Mesodermal cell (in vitro differentiated cells): ENCODE data around the gene LHPP.

Experiments used
- H3K27ac ChIP-seq: 2 replicates; pipeline ENCODE4 v1.7.0; 2013; ENCODE audit warnings: mild to moderate bottlenecking, low read depth, low read length, moderate library complexity; ENCODE audit not compliant: severe bottlenecking
- H3K36me3 ChIP-seq: 2 replicates; pipeline ENCODE4 v1.7.1; 2013; ENCODE audit warnings: mild to moderate bottlenecking, low read length, moderate library complexity; ENCODE audit not compliant: control insufficient read depth, insufficient read depth
- H3K4me1 ChIP-seq: one replicate; pipeline ENCODE4 v1.7.1; 2013; ENCODE audit warnings: mild to moderate bottlenecking, low read length; ENCODE audit not compliant: insufficient read depth, control insufficient read depth, poor library complexity, severe bottlenecking
- H3K4me3 ChIP-seq: 2 replicates; pipeline ENCODE4 v1.7.0; 2013; ENCODE audit warnings: low read length, control low read depth, mild to moderate bottlenecking; ENCODE audit not compliant: insufficient read depth, poor library complexity, severe bottlenecking; ENCODE audit errors: extremely low read depth
- H3K9me3 ChIP-seq: 2 replicates; pipeline ENCODE4 v1.7.1; 2013; ENCODE audit warnings: mild to moderate bottlenecking, low read length, moderate library complexity; ENCODE audit not compliant: control insufficient read depth
- WGBS, 2 experiments: methylation state at CpG; one replicate each; pipeline ENCODE4 v1.1.5; 2013; ENCODE audit warnings: missing lambda C conversion rate in 2 of 2; ENCODE audit not compliant: insufficient coverage in 2 of 2; 5-methylcytosine and 5-hydroxymethylcytosine counted together

The LHPP gene

DNA sequence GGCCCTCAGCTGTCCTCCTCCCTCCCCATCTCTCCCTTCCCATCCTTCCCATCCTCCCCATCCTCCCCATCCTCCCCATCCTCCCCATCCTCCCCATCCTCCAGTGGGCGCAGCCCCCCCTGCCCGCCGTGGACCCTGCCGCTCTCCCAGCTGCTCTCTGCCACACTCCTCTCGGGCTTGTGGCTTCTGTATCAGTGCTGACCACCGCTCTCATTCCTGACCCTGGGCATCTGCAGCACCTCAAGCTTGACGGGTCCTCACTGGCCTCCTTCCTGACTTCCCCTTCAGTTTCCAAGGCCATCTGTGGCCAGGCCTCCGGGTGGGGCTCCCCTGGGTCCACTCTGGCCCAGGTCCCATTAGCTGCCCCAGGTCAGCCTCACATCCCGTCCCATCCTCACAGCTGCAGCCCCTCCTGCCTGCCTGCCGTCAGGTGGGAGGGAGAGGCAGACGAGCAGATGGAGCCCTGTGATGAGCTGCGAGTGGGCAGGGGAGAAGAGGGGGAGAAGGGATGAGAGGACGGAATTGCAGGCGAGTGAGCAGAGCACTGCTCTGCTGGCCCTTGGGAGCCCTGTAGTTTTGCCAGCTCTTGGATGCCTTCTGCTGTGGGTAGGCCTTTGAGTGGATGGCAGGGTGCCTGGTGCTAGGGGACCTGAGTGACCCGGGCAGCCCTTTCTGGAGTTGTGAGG lies 35.7 kb downstream of the LHPP start:
- Histone ChIP-seq H3K4me1 (no peaks in the 10 kb centered on the region), H3K27ac (no peak overlapping the region), H3K36me3 (no peaks in the 10 kb centered on the region), H3K9me3 (no peaks in the 10 kb centered on the region), H3K4me3 (no peak overlapping the region)
- 84 to 85% methylated on average over 13 of the region's 15 CpGs for WGBS, 2 experiments

DNA sequence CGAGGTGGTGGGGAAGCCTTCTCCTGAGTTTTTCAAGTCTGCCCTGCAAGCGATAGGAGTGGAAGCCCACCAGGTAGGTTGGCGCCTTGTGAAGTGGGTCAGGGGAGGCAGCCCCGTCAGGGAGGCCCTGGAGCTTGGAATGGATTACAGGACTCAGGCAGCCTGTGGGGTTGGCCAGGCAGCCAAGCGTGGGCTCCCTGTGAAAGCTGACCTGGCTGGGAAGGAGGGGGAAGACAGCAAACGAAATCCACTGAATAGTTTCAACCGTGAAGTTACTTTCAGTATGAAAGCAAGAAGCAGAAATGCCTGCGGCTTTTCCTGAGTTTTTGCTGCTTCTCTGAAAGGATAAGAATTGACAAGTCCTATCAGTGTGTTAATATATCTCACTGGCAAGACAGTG lies 36.4 kb downstream of the LHPP start:
- Histone ChIP-seq H3K4me1 (no peaks in the 10 kb centered on the region), H3K9me3 (no peaks in the 10 kb centered on the region), H3K27ac (no peak overlapping the region), H3K4me3 (no peak overlapping the region), H3K36me3 (no peaks in the 10 kb centered on the region)
- WGBS, 2 experiments: 89 to 92% methylated on average over 5 to 6 of the region's 8 CpGs

DNA sequence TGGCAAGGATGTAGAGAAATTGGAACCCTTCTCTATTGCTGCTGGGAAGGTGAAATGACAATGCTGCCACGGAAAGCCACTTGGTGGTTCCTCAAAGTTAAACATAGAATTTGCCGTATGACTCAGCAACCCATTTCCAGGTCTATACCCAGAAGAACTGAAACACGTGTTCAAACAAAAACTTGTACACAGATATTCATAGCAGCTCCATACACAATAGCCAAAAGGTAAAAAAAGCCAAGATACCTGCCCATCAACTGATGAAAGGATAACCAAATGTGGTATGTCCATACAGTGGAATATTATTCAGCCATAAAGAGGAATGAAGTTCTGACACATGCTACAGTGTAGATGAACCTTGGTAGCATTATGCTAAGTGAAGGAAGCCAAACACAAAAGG lies 39.1 kb downstream of the LHPP start:
- H3K4me1 ChIP-seq: no peaks in the 10 kb centered on the region

DNA sequence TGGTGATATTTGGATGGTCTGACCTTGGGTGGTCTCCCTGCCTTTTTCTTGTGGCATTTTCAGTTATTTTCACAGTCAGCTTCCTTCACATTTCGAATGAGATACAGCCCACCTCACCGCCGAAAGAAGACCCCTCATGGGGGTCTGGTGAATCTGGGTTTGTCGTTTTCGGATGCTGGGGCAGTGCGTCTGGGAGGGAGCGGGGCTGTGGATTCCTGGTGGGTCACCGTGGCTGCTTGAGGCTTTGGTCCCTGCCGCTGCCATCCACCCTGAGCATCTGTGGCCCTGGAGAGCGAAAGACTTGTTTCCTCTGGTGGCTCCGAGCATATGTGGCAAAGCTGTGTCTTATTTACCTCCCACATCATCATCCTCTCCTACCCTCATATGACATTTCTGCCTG lies 43.1 kb downstream of the LHPP start:
- no peak overlapping the region for H3K4me3 ChIP-seq
- H3K9me3 ChIP-seq: no peaks in the 10 kb centered on the region
- H3K4me1 ChIP-seq: no peaks in the 10 kb centered on the region
- H3K36me3 ChIP-seq: no peaks in the 10 kb centered on the region
- H3K27ac ChIP-seq: no peak overlapping the region
- 89% methylated on average over 11 of the region's 11 CpGs for WGBS, 2 experiments

More for the DNA sequence above, 39.1 kb downstream of the LHPP start:
- WGBS, 2 experiments: 94 to 95% methylated on average over 3 of the region's 3 CpGs
- Histone ChIP-seq H3K4me3 (no peak overlapping the region), H3K27ac (no peak overlapping the region), H3K9me3 (no peaks in the 10 kb centered on the region), H3K36me3 (no peaks in the 10 kb centered on the region)

DNA sequence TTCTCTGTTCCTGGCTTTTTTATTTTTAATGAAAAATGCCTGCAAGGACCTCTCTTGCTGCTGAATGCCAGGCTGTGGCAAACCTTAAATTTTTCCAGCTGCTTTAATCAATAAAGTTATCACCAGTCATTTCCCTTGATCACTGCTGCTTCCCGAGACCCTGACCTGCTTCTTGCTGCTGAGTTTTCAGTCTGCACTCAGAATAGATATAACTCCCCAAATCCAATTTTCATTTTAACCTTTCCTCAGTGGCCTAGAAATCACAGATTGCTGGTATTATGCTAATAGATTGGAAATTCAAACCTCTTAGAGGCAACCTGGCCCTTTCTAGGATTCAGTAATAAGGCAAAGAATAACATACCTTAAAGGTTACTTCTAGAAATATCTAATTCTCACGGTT lies 43.7 kb downstream of the LHPP start:
- WGBS, 2 experiments: 96 to 100% methylated on average over 1 to 2 of the region's 2 CpGs
- Histone ChIP-seq H3K9me3 (no peaks in the 10 kb centered on the region), H3K4me1 (no peaks in the 10 kb centered on the region), H3K4me3 (no peak overlapping the region), H3K27ac (no peak overlapping the region), H3K36me3 (no peaks in the 10 kb centered on the region)

DNA sequence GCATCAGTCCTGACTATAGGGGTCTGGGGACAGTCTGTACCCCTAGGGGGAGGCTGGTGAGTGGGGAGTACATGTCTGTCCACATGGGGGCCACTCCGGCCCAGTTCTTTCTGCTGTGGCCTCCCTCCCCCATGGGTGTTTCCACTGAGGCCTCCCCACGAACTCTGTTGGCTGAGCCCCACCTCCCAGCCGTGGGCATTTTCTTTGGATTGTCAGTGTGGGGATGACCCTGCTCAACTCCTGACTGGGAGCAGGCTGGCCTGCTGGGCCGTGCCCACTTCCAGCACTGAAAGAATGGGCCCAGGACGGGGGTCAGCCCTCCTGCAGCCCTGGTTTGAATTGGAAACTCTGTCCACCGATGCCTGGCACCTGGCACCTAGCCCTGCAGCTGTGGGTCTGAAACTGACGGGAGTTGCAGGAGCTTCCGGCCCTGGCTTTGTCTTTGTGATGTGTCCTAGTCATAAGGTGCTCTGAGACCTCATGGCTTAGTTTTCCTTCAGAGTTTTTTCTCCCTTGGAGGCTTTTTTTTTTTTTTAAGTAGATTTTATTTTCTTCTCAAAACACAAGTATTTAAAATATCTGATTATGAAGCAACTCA lies 46.5 kb downstream of the LHPP start:
- H3K9me3 ChIP-seq: no peaks in the 10 kb centered on the region
- H3K4me1 ChIP-seq: no peaks in the 10 kb centered on the region
- no peak overlapping the region for H3K27ac ChIP-seq
- H3K36me3 ChIP-seq: no peaks in the 10 kb centered on the region
- WGBS, 2 experiments: 82 to 90% methylated on average over 3 to 6 of the region's 8 CpGs
- no peak overlapping the region for H3K4me3 ChIP-seq

DNA sequence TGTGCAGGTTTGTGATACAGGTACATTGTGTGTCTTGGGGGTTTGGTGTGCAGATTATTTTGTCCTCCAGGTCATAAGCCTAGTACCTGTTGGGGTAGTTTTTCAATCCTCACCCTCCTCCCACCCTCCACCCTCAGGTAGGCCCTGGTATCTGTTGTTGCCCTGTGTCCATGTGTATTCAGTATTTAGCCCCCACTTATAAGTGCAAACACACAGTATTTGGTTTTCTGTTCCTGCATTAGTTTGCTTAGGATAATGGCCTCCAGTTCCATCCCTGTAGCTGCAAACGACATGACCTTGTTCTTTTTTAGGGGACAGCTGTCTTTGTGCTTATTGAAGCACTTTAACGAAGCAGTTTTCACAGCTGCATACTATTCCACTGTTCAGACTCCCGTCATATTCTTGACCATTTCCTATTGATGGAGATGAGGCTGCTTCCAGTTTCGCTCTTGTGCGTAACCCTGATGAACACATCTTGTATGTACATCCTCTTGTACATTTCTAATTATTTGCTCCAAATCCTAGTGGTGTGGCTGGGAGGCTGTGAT lies 47.4 kb downstream of the LHPP start:
- no peaks in the 10 kb centered on the region for H3K36me3 ChIP-seq
- no peaks in the 10 kb centered on the region for H3K4me1 ChIP-seq
- H3K9me3 ChIP-seq: no peaks in the 10 kb centered on the region
- H3K27ac ChIP-seq: no peak overlapping the region
- 83 to 85% methylated on average over 3 of the region's 5 CpGs for WGBS, 2 experiments
- no peak overlapping the region for H3K4me3 ChIP-seq

DNA sequence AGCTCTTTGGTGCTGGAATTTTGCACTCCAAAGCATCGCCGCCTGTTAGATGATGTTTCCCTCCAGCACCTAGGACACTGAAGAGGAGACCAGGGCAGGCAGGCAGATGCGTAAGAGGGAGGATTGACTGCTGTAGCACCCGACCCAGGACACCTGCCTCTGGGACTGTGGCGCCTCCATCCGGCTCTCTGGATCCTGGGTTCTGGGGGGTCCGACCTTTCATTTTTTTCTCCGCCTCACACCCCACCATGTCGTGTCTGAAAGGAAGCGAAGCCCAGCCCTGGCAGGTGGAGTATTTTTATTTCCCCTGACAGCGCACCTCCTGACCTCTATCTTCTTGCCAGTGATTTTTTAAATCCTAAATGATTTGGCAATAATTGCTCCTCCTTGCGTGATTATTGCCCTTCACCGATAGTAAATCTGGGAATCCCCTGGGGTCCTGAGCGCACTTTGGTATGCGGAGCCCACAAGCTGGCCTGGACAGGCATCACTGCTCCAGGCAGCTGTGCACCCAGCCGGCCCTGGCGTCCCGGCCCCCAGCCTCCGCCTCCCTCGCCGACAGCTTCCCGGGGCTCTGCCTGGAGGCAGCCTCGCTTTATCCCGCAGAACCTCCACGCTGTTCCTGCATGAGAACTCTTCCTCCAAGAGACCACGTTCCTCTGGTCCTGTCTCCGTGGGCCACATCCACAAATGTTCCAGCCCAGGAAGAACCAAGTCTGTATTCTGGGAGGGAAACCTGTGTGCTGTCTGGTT lies 48.4 kb downstream of the LHPP start:
- Histone ChIP-seq H3K9me3 (no peaks in the 10 kb centered on the region), H3K27ac (no peak overlapping the region), H3K4me3 (no peak overlapping the region), H3K36me3 (no peaks in the 10 kb centered on the region), H3K4me1 (no peaks in the 10 kb centered on the region)
- 88 to 93% methylated on average over 18 to 27 of the region's 27 CpGs for WGBS, 2 experiments

DNA sequence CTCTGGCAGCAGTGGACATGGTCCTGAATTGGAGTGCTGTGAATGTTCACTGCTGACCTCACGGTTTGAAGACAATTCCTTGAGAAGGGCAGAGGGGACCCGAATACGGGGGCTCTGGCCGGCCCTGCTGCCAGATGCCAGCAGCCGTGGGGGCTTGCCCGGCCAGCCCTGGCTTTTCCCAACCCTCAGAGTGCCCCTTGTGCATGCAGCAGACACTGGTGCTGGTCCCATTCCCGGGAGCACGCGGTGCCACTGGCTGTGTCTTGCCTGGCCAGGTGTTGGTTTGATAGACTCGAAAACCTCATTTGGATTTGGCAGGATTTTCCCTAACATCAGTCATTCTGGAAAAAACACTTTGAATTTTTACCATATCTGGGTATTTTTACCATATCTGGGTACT lies 49.1 kb downstream of the LHPP start:
- Histone ChIP-seq H3K27ac (no peak overlapping the region), H3K36me3 (no peaks in the 10 kb centered on the region), H3K9me3 (no peaks in the 10 kb centered on the region), H3K4me1 (no peaks in the 10 kb centered on the region), H3K4me3 (no peak overlapping the region)
- 91 to 95% methylated on average over 8 to 10 of the region's 10 CpGs for WGBS, 2 experiments

DNA sequence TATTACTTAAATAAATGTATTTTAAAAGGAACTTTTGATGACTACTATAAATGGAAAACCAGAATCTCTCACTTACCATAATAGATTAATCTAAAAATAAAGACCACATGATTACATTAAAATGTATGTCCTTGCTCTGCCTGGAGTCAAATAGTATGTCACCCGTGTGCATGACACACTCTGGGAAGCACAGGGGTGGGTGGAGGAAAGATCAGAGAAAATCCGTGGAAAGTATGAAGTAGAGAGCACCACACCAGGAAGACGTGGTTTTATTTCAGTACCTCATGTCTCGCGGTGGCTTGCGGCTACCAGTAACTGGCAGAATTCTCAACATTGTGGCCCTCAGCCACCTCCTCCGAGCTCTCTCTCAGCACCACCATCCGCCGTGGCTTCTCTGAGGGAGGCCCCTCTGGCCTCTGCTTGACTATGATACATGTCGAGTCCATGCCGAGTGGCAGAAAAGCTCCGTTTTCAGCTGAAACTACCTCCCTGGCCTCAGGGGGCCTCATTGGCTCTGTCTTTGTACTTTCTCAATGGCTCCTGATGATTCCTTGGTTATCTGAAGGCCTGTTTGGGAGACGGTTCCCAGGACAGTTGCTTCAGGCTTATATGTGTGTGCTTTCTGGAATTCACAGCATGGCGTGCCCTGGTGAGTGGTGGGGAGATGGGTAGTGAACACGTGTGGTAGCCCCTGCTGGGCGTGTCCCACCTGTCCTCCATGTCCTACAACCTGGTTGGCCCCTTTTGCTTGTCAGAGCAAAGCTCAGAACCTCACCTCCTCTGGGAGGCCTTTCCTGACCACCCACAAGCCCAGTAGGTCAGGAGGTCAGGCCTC lies 49.8 kb downstream of the LHPP start:
- Histone ChIP-seq H3K27ac (no peak overlapping the region), H3K9me3 (no peaks in the 10 kb centered on the region), H3K36me3 (no peaks in the 10 kb centered on the region), H3K4me1 (no peaks in the 10 kb centered on the region), H3K4me3 (no peak overlapping the region)
- WGBS, 2 experiments: 88 to 89% methylated on average over 13 of the region's 16 CpGs
